Right lobe of liver (tissue), 4 donors: ENCODE results near the gene SEPTIN5.

ENCODE experiments used
- CTCF ChIP-seq, 4 donors: fragments of 200-600 bp in 3 of 4; fragments of 450-650 bp in 1 of 4; IDR thresholded peaks; one replicate each; pipeline versions ENCODE4 v1.5.1 to v1.8.0; 2016 to 2022; ENCODE audit warnings: antibody characterized with exemption in 4 of 4, mild to moderate bottlenecking in 2 of 4
- POLR2A ChIP-seq: fragments of 450-650 bp; IDR thresholded peaks from one replicate; pipeline ENCODE4 v1.6.1; 2017; ENCODE audit warnings: antibody characterized with exemption, mild to moderate bottlenecking
- donor health status: DM: no; HTN: no; CAD: no.
- donor health status: DM: no; HTN: no; CAD: no.
- donor health status: DM: no; HTN: yes; CAD: no.

DNA sequence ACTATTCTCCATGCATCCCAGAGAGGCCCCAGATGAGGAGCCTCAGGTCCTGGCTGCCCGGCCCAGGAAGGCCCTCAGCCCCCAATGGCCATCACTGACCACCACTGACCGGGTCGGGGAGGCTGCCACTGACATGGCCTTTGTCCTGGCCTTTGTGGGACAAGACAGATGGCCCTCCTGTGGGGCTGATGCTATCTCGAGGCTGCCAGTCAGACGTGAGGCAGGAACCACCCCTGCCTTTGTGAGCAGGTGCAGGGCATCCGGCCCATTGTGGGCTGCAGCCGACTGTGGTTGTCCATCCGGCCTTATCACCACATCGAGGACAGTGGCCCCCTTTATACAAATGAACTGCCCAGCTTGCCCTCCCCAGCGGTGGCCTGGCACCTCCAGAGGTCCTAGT is 14.5 kb downstream of the SEPTIN5 start:
- TF ChIP-seq CTCF (IDR thresholded peaks at IDR 0.05) (no peak), POLR2A (no peak)
